Mononuclear cell (primary cell): Measurements from ENCODE around the gene C1QL1. TPM values are rescaled to one million over a fixed set of nuclear protein-coding genes. Genes with fewer than 3 reads are reported as not detected.

Source experiments
- H3K27me3 ChIP-seq: 2 replicates; pipeline ENCODE4 v1.6.0; 2011; ENCODE audit warnings: low read length, control low read depth; ENCODE audit not compliant: insufficient read depth
- H3K4me1 ChIP-seq: 2 replicates; pipeline ENCODE4 v1.5.1; 2011; ENCODE audit warnings: mild to moderate bottlenecking, low read length, control low read depth; ENCODE audit not compliant: insufficient read depth
- H3K4me3 ChIP-seq: 2 replicates; pipeline ENCODE4 v1.5.1; 2011; ENCODE audit warnings: mild to moderate bottlenecking, low read length, moderate library complexity
- H3K9me3 ChIP-seq: 2 replicates; pipeline ENCODE4 v1.5.1; 2011; ENCODE audit warnings: low read depth, mild to moderate bottlenecking, control low read depth, low read length
- total RNA-seq: library from RNA; depleted of rRNA; stranded (reverse); fragments of >200 nt; gene quantifications from one replicate; pipeline ENCODE4 v1.2.3, GENCODE V29; 2012

C1QL1 gene
- total RNA-seq, 1 donor: not detected

- Histone ChIP-seq H3K9me3 (no peaks in the 10 kb centered on the region), H3K4me3 (no peak overlapping the region), H3K4me1 (peaks cover 9% of the 10 kb centered on the region), H3K27me3 (peaks cover 3% of the 10 kb centered on the region)
Observed at GRCh38 chr17:44920565-44920940, 47.5 kb downstream of the C1QL1 start.

DNA sequence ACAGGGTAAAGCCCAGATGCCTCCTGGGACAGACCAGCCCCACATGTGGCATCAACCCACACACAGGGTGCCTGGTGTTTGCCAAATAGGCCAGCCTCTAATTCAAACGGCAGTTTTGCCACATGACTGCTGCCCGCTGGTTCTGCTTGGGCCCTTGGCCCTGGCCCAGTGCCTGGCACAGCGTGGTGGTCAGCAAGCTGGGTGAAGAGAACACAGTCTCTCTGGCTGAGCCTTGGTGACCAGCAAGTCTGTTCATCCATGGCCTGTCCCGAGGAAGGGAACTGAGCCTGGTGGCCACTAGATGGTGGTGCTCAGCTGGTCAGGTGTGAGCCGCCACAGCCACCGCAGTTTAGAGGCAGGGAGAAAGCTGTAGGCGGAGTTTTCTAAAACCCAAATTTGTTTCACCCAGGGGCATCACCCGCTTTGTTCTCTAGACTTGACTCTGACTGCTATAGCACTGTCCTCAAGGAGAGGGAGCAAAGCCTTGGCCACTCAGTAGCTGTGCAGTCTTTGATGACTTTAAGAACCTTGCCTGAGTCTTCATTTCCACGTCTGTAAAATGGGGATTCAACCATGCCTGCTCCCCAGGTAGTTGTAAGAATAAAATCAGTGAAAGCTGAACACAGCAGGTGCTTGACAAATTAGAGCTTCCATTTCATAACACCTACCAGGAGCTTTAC lies 48.1 kb downstream of the C1QL1 start:
- Histone ChIP-seq H3K27me3 (peaks cover 3% of the 10 kb centered on the region), H3K4me1 (peaks cover 11% of the 10 kb centered on the region), H3K9me3 (no peaks in the 10 kb centered on the region), H3K4me3 (no peak overlapping the region)

- Histone ChIP-seq H3K27me3 (peaks cover 3% of the 10 kb centered on the region), H3K4me3 (no peak overlapping the region), H3K4me1 (peaks cover 11% of the 10 kb centered on the region), H3K9me3 (no peaks in the 10 kb centered on the region)
Observed at GRCh38 chr17:44919411-44919810, 48.7 kb downstream of the C1QL1 start.

DNA sequence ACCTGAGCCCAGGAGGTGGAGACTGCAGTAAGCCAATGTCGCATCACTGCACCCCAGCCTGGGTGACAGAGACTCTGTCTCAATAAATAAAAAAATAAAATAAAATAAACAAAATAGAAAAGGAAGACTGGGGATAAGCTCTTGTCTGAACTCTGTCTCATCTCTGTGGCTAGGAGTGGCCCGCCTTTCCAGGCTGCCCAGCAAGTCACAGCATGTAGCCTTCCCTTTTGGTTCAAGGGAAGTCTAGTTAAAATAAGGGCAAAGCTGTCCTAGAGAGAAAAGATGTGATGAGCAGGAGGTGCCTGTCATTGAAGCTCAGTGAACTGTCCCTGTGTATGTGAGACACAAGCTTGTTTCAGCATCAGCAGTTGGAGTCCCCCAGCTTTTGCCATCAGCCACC lies 50.1 kb downstream of the C1QL1 start:
- H3K4me1 ChIP-seq: peaks cover 11% of the 10 kb centered on the region
- no peak overlapping the region for H3K4me3 ChIP-seq
- H3K9me3 ChIP-seq: no peaks in the 10 kb centered on the region
- H3K27me3 ChIP-seq: peaks cover 3% of the 10 kb centered on the region

- no peaks in the 10 kb centered on the region for H3K9me3 ChIP-seq
Observed at GRCh38 chr17:44917456-44917855, 50.6 kb downstream of the C1QL1 start.

DNA sequence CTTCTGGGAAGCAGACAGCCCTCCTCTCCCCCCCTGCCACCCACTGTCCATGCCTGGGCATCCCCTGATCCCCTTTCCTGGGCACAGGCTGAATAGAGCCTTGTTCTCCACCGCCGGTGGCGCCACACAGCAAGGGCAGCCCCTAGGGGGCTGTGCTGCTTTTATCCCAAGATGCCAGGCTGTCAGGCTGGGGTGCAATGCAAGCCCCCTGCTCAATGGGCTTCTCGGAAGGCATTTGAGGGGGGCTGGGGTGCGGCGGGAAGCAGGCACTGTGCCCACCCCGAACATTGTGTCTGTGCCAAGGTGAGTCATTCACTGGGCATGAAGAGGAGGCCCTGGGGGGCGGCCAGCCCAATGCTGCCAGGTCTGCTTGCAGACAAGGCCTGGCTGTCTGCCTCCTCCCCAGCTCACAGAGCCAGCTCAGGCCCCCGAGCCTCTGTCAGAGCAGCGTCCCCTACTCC lies 51.3 kb downstream of the C1QL1 start:
- H3K4me3 ChIP-seq: no peak overlapping the region
- peaks cover 9% of the 10 kb centered on the region for H3K27me3 ChIP-seq
- peaks cover 11% of the 10 kb centered on the region for H3K4me1 ChIP-seq

More at GRCh38 chr17:44917456-44917855, 50.6 kb downstream of the C1QL1 start:
- Histone ChIP-seq H3K4me3 (no peak overlapping the region), H3K4me1 (peaks cover 11% of the 10 kb centered on the region), H3K27me3 (peaks cover 5% of the 10 kb centered on the region)

DNA sequence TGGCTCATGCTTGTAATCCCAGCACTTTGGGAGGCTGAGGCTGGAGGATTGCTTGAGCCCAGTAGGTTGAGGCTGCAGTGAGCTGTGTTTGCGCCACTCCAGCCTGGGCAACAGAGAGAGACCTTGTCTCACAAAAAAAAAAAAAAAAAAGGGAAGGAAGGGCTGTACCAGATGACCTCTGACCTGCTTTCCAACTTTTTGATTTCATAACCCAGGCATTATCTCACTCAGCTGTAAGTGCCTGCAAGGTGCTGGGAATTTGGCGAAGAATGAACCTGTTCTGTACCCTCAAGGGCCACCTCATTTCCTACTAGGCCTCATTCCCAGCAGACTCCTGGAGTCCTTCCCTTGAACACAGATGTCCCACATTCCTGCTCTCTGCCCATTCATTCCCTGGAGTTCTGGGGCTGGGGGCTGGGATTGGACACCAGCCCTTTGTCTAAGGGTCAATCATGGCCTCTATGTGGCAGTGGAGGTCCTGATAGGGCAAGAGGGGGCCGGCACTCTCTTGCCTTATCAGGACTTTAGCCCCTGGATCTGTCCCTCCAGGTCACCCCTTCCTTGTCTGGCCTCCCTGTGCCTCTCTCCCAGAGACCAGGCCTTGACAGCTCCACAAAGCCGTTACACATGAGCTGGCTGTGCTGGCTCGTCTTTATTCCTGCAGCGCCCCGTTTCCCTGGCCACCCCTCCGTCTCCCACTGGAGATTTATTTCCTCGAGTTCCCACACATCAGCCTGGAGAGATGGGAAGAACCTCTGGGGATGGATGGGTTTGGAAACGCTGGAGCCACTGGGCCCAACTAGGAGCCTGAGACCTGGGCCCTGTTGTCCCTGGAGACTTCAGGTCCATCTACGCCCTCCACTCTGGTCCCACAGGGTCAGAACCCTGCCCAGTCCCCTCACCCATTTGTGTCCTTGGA lies 52.0 kb downstream of the C1QL1 start:
- H3K27me3 ChIP-seq: peaks cover 15% of the 10 kb centered on the region
- no peaks in the 10 kb centered on the region for H3K9me3 ChIP-seq
- no peak overlapping the region for H3K4me3 ChIP-seq
- peaks cover 17% of the 10 kb centered on the region for H3K4me1 ChIP-seq

More for the DNA sequence above, 51.3 kb downstream of the C1QL1 start:
- no peaks in the 10 kb centered on the region for H3K9me3 ChIP-seq

DNA sequence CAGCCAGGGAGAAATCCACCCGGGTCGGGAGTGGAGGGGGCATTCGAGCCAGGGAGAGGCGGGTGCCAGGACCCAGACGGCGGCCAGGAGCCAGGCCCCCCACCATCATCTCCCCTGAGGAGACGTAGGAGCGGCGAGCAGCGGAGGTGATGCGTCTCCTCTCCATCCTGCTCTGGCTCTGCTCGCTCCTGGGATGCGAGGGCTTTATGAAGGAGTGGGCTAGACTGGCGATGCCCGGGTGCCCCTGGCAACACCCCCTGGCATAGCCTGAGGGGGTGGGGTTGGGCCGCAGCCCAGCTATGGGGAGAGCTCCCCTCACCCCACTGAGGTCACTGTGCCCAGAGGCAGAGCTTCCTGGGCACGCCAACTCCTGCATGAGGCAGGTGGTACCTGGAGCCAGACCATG lies 52.8 kb downstream of the C1QL1 start, which contains the start of gene GFAP:
Gene GFAP (minus strand): TSS at position 180 of the 406 bp plus-strand sequence. CDS start 14 bp downstream, at position 166.
- Histone ChIP-seq H3K4me1 (peaks cover 20% of the 10 kb centered on the region), H3K4me3 (no peak within 1 kb of the TSS), H3K27me3 (peaks cover 11% of the 10 kb centered on the region), H3K9me3 (no peaks in the 10 kb centered on the region)

GRCh38 chr17:44914698-44915271 lies 53.3 kb downstream of the C1QL1 start:
- H3K4me1 ChIP-seq: peaks cover 20% of the 10 kb centered on the region
- H3K9me3 ChIP-seq: no peaks in the 10 kb centered on the region
- H3K27me3 ChIP-seq: peaks cover 11% of the 10 kb centered on the region
- H3K4me3 ChIP-seq: no peak overlapping the region

DNA sequence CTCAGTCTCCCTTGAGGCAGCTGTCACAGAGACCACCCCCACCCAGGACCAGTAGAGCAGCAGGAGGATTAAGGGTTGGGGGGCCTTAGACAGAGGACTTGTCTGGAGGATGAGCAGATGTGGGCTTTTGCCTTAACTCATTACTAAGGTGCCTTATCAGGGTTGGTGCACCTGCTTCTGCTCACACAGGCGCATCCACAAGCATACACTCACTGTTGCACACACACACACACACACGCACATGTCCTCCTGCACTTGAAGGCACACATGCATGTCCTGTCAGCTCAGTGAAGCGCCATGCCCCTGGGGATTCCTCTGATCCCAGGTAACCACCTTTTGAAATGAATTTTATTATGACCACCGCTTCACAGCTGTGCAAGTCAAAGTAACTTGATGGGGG lies 54.0 kb downstream of the C1QL1 start:
- peaks cover 11% of the 10 kb centered on the region for H3K27me3 ChIP-seq
- H3K9me3 ChIP-seq: no peaks in the 10 kb centered on the region
- peaks cover 20% of the 10 kb centered on the region for H3K4me1 ChIP-seq
- no peak overlapping the region for H3K4me3 ChIP-seq

DNA sequence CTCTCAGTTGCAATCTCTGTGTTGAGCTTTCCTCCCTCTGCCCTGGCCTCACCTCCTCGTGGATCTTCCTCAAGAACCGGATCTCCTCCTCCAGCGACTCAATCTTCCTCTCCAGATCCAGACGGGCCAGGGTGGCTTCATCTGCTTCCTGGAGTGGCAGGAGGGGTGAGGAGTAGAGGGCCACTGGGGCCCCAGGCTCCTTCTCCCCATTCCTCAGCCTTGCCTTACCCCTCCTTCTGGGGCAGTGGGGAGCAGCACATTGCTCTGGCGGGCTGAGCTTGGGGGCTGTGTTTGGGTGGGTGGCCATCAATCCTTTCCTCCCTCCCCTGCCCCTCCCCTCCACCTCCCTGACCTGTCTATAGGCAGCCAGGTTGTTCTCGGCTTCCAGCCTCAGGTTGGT lies 54.4 kb downstream of the C1QL1 start:
- Histone ChIP-seq H3K4me1 (peaks cover 20% of the 10 kb centered on the region), H3K27me3 (peaks cover 11% of the 10 kb centered on the region), H3K4me3 (no peak overlapping the region), H3K9me3 (no peaks in the 10 kb centered on the region)

DNA sequence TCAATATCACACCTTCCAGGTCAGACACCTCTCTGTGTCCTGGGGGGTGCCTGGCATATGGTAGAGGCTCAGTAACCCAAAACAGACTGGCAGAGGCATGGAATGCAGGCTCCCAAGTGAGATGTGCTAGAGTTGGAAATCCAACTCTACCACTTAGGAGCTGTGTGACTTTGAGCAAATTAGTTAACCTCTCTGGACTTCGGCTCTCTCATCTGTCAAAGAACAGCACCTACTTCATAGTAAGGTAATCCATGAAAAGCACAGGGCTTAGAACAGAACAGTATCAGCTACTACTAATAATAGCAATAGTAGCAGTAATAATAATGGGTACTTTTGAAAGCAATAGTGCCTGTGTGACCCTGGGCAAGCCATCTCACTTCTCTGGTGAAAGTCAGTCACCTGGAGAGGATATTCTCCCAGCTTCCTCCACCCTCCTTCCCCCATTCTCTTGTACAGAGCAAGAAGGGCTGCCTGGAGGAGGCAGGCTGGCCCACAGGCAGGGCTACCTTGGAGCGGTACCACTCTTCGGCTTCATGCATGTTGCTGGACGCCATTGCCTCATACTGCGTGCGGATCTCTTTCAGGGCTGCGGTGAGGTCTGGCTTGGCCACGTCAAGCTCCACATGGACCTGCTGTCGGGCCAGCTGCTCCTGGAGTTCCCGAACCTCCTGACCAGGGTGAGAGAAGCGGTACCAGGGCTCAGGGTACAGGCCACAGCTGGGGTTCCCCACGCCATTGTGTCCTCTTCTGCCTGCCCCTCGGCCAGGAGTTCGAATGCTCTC lies 55.1 kb downstream of the C1QL1 start:
- no peaks in the 10 kb centered on the region for H3K9me3 ChIP-seq
- H3K4me1 ChIP-seq: peaks cover 20% of the 10 kb centered on the region
- H3K4me3 ChIP-seq: no peak overlapping the region
- H3K27me3 ChIP-seq: peaks cover 11% of the 10 kb centered on the region

DNA sequence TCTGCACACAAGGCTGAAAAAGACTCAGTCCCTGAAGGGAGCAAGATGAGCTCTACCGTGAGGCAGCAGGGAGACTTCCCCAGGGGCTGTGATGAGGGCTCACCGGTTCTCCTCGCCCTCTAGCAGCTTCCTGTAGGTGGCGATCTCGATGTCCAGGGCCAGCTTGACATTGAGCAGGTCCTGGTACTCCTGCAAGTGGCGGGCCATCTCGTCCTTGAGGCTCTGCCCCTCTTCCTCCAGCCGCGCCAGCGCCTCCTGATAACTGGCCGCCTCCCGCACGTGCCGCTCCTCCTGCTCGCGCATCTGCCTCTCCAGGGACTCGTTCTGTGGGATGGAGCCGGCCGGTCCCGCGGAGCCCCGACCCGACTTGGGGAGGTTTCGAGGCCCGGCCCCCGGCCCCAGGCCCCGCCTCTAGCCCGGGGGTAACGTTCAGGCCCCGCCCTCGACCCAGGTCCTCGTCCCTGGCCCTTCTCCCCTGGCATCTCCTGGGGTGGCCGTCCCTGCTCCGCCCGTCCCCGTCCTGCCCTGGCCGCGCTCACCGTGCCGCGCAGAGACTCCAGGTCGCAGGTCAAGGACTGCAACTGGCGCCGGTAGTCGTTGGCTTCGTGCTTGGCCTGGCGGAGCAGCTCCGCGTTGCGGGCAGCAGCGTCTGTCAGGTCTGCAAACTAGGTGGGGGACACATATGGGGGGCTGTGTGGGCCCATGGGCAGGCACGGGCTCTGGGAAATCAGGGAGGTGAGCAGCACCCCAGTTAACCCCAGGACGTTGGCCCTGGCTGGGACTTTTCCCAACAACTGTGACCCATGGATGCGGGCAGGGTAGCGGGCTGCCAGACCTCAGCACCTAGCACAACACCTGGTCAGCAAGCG lies 56.7 kb downstream of the C1QL1 start:
- H3K27me3 ChIP-seq: peaks cover 11% of the 10 kb centered on the region
- H3K4me3 ChIP-seq: no peak overlapping the region
- peaks cover 20% of the 10 kb centered on the region for H3K4me1 ChIP-seq
- no peaks in the 10 kb centered on the region for H3K9me3 ChIP-seq
